ACC112 (cell line): ENCODE data around the gene MMP20.

Experiments used
- H2AFZ ChIP-seq: fragments of 200-600 bp; sonication (generic); one replicate; pipeline ENCODE4 v1.6.0; 2017; ENCODE audit warnings: antibody characterized with exemption, low read length; ENCODE audit not compliant: unreplicated experiment
- H3K27ac ChIP-seq: fragments of 200-600 bp; sonication (generic); 2 replicates; pipeline ENCODE4 v1.5.1; 2014; ENCODE audit warnings: low read depth, mild to moderate bottlenecking, antibody characterized with exemption, low read length, moderate library complexity
- H3K27me3 ChIP-seq: fragments of 200-600 bp; sonication (generic); 2 replicates; pipeline ENCODE4 v1.6.1; 2014; ENCODE audit warnings: mild to moderate bottlenecking, antibody characterized with exemption, low read length, moderate library complexity, mixed read lengths; ENCODE audit not compliant: insufficient read depth
- H3K36me3 ChIP-seq: fragments of 200-600 bp; sonication (generic); 2 replicates; pipeline ENCODE4 v1.6.1; 2016; ENCODE audit warnings: mild to moderate bottlenecking, antibody characterized with exemption, low read length, moderate library complexity, mixed read lengths; ENCODE audit not compliant: insufficient read depth
- H3K4me1 ChIP-seq: fragments of 200-600 bp; sonication (generic); one replicate; pipeline ENCODE4 v1.6.1; 2016; ENCODE audit warnings: low read length, mixed read lengths; ENCODE audit not compliant: insufficient read depth, unreplicated experiment, control insufficient read depth
- H3K4me3 ChIP-seq: fragments of 200-600 bp; sonication (generic); 2 replicates; pipeline ENCODE4 v1.5.1; 2014; ENCODE audit warnings: mild to moderate bottlenecking, low read depth, low read length
- H3K79me2 ChIP-seq: fragments of 200-600 bp; sonication (generic); one replicate; pipeline ENCODE4 v1.6.0; 2016; ENCODE audit warnings: low read length; ENCODE audit not compliant: control insufficient read depth, unreplicated experiment, insufficient read depth

Gene MMP20

GRCh38 chr11:102580185-102580951 lies 44.8 kb downstream of the MMP20 start:
- Histone ChIP-seq H3K4me3 (no peak overlapping the region), H3K4me1 (peaks cover 8% of the 10 kb centered on the region), H3K79me2 (no peaks in the 10 kb centered on the region), H3K27me3 (no peaks in the 10 kb centered on the region), H3K27ac (peak overlapping the region; percentile 25; the same call in 1 of the 2 replicates), H3K36me3 (no peaks in the 10 kb centered on the region), H2AFZ (no peak overlapping the region)

GRCh38 chr11:102577723-102578122 lies 47.4 kb downstream of the MMP20 start:
- Histone ChIP-seq H2AFZ (no peak overlapping the region), H3K79me2 (no peaks in the 10 kb centered on the region), H3K27ac (no peak overlapping the region), H3K4me1 (peaks cover 8% of the 10 kb centered on the region), H3K36me3 (no peaks in the 10 kb centered on the region), H3K27me3 (no peaks in the 10 kb centered on the region), H3K4me3 (no peak overlapping the region)

- H3K27me3 ChIP-seq = no peaks in the 10 kb centered on the region
- no peak overlapping the region for H2AFZ ChIP-seq
- no peak overlapping the region for H3K27ac ChIP-seq
- H3K36me3 ChIP-seq = no peaks in the 10 kb centered on the region
- H3K4me3 ChIP-seq = no peak overlapping the region
- peaks cover 8% of the 10 kb centered on the region for H3K4me1 ChIP-seq
- H3K79me2 ChIP-seq = no peaks in the 10 kb centered on the region
Measured at GRCh38 chr11:102577182-102577581, 48.0 kb downstream of the MMP20 start.

- no peak overlapping the region for H3K4me3 ChIP-seq
Measured at GRCh38 chr11:102576350-102576749, 48.8 kb downstream of the MMP20 start.

GRCh38 chr11:102575012-102575411 lies 50.1 kb downstream of the MMP20 start:
- no peak overlapping the region for H3K4me3 ChIP-seq
- no peaks in the 10 kb centered on the region for H3K79me2 ChIP-seq
- no peak overlapping the region for H3K27ac ChIP-seq
- H2AFZ ChIP-seq = no peak overlapping the region
- no peaks in the 10 kb centered on the region for H3K27me3 ChIP-seq
- peaks cover 4% of the 10 kb centered on the region for H3K4me1 ChIP-seq
- no peaks in the 10 kb centered on the region for H3K36me3 ChIP-seq

More at GRCh38 chr11:102576350-102576749, 48.8 kb downstream of the MMP20 start:
- Histone ChIP-seq H3K36me3 (no peaks in the 10 kb centered on the region), H2AFZ (no peak overlapping the region), H3K27me3 (no peaks in the 10 kb centered on the region), H3K79me2 (no peaks in the 10 kb centered on the region), H3K27ac (no peak overlapping the region), H3K4me1 (peaks cover 8% of the 10 kb centered on the region)

GRCh38 chr11:102573851-102574250 lies 51.3 kb downstream of the MMP20 start:
- no peak overlapping the region for H3K27ac ChIP-seq
- H3K27me3 ChIP-seq = no peaks in the 10 kb centered on the region
- H3K4me3 ChIP-seq = no peak overlapping the region
- no peaks in the 10 kb centered on the region for H3K79me2 ChIP-seq
- H3K36me3 ChIP-seq = no peaks in the 10 kb centered on the region
- no peak overlapping the region for H2AFZ ChIP-seq
- no peaks in the 10 kb centered on the region for H3K4me1 ChIP-seq

GRCh38 chr11:102572554-102573220 lies 52.4 kb downstream of the MMP20 start:
- Histone ChIP-seq H3K27me3 (no peaks in the 10 kb centered on the region), H3K4me3 (no peak overlapping the region), H3K27ac (no peak overlapping the region), H2AFZ (no peak overlapping the region), H3K4me1 (no peaks in the 10 kb centered on the region), H3K79me2 (no peaks in the 10 kb centered on the region), H3K36me3 (no peaks in the 10 kb centered on the region)

- no peak overlapping the region for H3K27ac ChIP-seq
- H3K4me1 ChIP-seq = peaks cover 2% of the 10 kb centered on the region
- H2AFZ ChIP-seq = no peak overlapping the region
- no peaks in the 10 kb centered on the region for H3K27me3 ChIP-seq
- H3K4me3 ChIP-seq = no peak overlapping the region
- H3K79me2 ChIP-seq = no peaks in the 10 kb centered on the region
- H3K36me3 ChIP-seq = no peaks in the 10 kb centered on the region
Measured at GRCh38 chr11:102568851-102569250, 56.3 kb downstream of the MMP20 start.

GRCh38 chr11:102566112-102566511 lies 59.0 kb downstream of the MMP20 start:
- Histone ChIP-seq H3K4me1 (peaks cover 21% of the 10 kb centered on the region), H3K79me2 (no peaks in the 10 kb centered on the region), H2AFZ (no peak overlapping the region), H3K36me3 (no peaks in the 10 kb centered on the region), H3K27me3 (no peaks in the 10 kb centered on the region), H3K4me3 (no peak overlapping the region), H3K27ac (no peak overlapping the region)

- Histone ChIP-seq H3K4me3 (peak overlapping the region; percentile 48; the same call in 1 of the 2 replicates), H2AFZ (peak overlapping the region; percentile 62), H3K79me2 (no peaks in the 10 kb centered on the region), H3K4me1 (peaks cover 32% of the 10 kb centered on the region), H3K27me3 (no peaks in the 10 kb centered on the region), H3K36me3 (no peaks in the 10 kb centered on the region), H3K27ac (peak overlapping the region; percentile 72)
Measured at GRCh38 chr11:102564110-102564509, 61.0 kb downstream of the MMP20 start.

- Histone ChIP-seq H3K79me2 (no peaks in the 10 kb centered on the region), H3K27me3 (no peaks in the 10 kb centered on the region), H3K27ac (peak overlapping the region; percentile 78), H3K36me3 (no peaks in the 10 kb centered on the region), H2AFZ (peak overlapping the region; percentile 98), H3K4me3 (peak overlapping the region; percentile 55), H3K4me1 (peaks cover 32% of the 10 kb centered on the region)
Measured at GRCh38 chr11:102561636-102562035, 63.5 kb downstream of the MMP20 start.
